Immature natural killer cell (primary cell): ENCODE measurements around the gene CLPSL1. TPM values are rescaled to one million over a fixed set of nuclear protein-coding genes. Genes with fewer than 3 reads are reported as not detected.

ENCODE experiments used
- DNase-seq, 3 donors: peaks; one replicate each; pipeline ENCODE4 v3.0.0; 2022; ENCODE audit warnings: mixed read lengths in 1 of 3
- H3K27ac Mint-ChIP-seq, 6 donors: one replicate each; pipeline ENCODE4 v1.8.0; 2020; ENCODE audit warnings: mixed read lengths in 6 of 6, mild to moderate bottlenecking in 5 of 6, inconsistent platforms in 4 of 6, moderate library complexity in 3 of 6
- H3K27me3 Mint-ChIP-seq, 3 donors: one replicate each; pipeline ENCODE4 v1.8.0; 2020 to 2021; ENCODE audit warnings: low read depth in 3 of 3, mild to moderate bottlenecking in 3 of 3, mixed read lengths in 3 of 3, moderate library complexity in 3 of 3, inconsistent platforms in 1 of 3
- H3K36me3 Mint-ChIP-seq, 3 donors: one replicate each; pipeline ENCODE4 v1.8.0; 2020; ENCODE audit warnings: mixed read lengths in 3 of 3, inconsistent platforms in 2 of 3, mild to moderate bottlenecking in 2 of 3
- H3K4me1 Mint-ChIP-seq, 2 donors: one replicate each; pipeline ENCODE4 v1.8.0; 2020; ENCODE audit warnings: inconsistent platforms in 2 of 2, mild to moderate bottlenecking in 2 of 2, mixed read lengths in 2 of 2, moderate library complexity in 1 of 2
- H3K4me3 Mint-ChIP-seq, 5 donors: one replicate each; pipeline ENCODE4 v1.8.0; 2020; ENCODE audit warnings: mild to moderate bottlenecking in 5 of 5, mixed read lengths in 5 of 5, inconsistent platforms in 3 of 5, moderate library complexity in 3 of 5
- H3K9me3 Mint-ChIP-seq, 6 donors: one replicate each; pipeline ENCODE4 v1.8.0; 2020; ENCODE audit warnings: mild to moderate bottlenecking in 6 of 6, mixed read lengths in 6 of 6, inconsistent platforms in 4 of 6, moderate library complexity in 3 of 6
- polyA plus RNA-seq, 3 donors: library from polyadenylated mRNA; unstranded; fragments of 300-500 nt; fragmentation: Illumina TruSeq; gene quantifications; one replicate each; pipeline ENCODE4 v1.2.3, GENCODE V29; 2021

Gene CLPSL1
- polyA plus RNA-seq, 3 donors from 2014 or later, result not detected

DNA sequence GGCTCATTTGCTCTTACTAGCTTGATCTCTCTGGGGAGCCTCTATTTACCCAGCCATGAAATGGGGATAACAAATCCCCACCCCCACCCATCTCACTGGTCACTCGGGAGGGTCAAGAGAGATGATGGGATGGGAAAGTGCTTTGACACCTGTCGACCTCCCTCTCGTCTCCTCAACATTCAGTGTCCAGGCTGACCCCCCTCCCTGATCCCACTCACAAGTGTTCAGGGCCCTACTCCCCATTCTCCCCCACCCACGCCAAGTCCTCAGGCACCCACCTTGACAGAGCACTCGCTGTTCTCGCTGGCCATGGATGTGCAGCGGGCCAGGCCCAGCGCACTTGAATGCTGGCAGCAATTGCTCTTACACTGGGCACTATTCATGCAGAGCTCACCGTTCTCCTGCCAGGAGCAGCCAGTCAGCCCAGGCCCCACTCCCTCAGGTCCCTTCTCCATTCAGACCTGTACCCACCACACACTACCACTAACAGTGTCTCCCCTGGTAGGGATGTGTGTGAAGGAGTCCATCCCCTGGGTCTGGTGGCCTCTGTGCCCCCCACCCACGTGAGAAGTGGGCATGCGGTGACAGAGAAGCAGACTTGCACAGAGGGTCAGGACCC is 14.7 kb downstream of the CLPSL1 start:
- Mint-ChIP-seq H3K4me1 (no peaks in the 10 kb centered on the region), H3K27ac (peak overlapping the region in 1 of 6 donors; percentile 30), H3K27me3 (peaks cover 6 to 16% (median 7%) of the 10 kb centered on the region in 3 donors), H3K4me3 (no peak overlapping the region), H3K9me3 (peaks cover 0 to 2% (median 0%) of the 10 kb centered on the region in 6 donors), H3K36me3 (no peaks in the 10 kb centered on the region)
- no peak for DNase-seq

DNA sequence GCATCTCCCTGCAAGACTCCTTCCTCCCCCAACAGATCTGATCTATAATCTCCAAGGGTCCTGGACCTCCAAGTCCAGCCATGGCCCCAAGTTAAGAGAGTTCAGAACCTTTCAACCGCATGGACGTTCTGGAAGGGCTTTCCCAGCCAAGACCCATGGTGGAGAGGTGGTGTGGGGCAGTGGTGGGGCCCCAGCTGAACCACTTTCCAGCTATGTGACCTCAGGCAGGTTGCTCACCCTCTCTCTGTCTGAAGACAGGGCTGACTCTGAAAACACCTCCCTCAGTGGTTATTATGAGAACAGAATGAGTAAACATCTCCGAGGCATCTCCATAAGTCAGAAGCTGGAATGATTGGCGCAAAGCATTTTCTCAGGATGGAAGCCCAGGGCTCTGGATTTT is 15.4 kb downstream of the CLPSL1 start:
- peaks cover 0 to 2% (median 0%) of the 10 kb centered on the region in 6 donors for H3K9me3 Mint-ChIP-seq
- no peak overlapping the region for H3K27ac Mint-ChIP-seq
- H3K4me1 Mint-ChIP-seq, result no peaks in the 10 kb centered on the region
- no peak for DNase-seq
- H3K4me3 Mint-ChIP-seq, result no peak overlapping the region
- H3K27me3 Mint-ChIP-seq, result peaks cover 7 to 9% (median 7%) of the 10 kb centered on the region in 3 donors
- H3K36me3 Mint-ChIP-seq, result no peaks in the 10 kb centered on the region

DNA sequence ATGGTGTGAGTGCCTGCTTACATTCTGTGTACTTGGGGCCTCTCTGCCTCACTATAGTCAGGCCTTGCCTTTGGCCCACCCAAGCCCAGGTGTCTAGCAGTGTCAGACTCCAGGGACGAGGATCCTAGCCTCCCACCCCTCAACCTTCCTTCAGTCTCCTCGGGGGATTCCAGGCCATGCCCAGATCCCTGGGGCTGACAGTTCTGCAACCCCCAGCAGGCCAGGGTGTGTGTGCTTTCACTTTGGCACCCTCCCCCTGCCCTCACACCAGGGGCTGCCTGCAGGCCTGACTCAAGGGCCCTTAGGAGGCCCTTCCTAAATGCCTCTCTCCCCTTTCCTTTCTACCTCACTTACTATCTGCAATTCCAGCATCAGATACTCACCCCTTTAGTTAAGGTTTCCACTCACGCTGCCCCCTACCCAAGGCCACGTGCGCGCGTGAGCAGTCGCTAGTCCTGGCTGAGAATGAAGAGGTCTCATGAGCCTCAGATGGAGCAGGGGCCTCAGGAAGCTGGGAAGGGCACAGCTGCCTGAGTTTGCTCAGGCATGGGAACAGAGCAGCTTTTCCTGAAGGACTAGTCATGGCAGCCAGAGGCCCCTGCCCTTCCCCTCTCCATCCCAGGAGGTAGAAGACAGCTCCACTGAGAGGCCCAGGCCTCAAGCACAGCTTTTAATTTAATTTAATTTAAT is 17.2 kb downstream of the CLPSL1 start:
- Mint-ChIP-seq H3K27me3 (peaks cover 7 to 9% (median 7%) of the 10 kb centered on the region in 3 donors), H3K4me1 (no peaks in the 10 kb centered on the region), H3K27ac (no peak overlapping the region), H3K36me3 (no peaks in the 10 kb centered on the region), H3K9me3 (peaks cover 0 to 2% (median 0%) of the 10 kb centered on the region in 6 donors), H3K4me3 (no peak overlapping the region)
- DNase-seq, result no peak

DNA sequence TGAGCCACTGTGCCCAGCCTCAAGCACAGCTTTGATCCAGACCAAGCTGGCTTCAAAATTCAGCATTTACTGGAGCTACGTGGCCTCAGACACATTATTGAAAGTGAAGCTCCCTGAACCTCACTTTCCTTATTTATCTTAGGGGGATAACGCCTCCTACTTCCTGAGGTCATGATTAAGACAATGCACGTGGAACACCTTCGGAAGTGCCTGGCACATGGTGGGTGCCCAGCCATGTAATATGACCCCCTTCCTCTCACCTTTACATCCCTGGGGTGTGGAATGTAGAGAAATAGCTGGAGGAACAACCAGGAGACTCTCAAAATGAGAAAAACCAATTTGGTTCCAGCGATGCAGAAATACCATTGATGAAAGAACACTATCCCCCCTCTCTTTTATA is 17.9 kb downstream of the CLPSL1 start:
- H3K27ac Mint-ChIP-seq, result no peak overlapping the region
- H3K4me1 Mint-ChIP-seq, result no peaks in the 10 kb centered on the region
- peaks cover 0 to 2% (median 0%) of the 10 kb centered on the region in 6 donors for H3K9me3 Mint-ChIP-seq
- DNase-seq, result no peak
- H3K27me3 Mint-ChIP-seq, result peaks cover 7 to 9% (median 7%) of the 10 kb centered on the region in 3 donors
- H3K36me3 Mint-ChIP-seq, result no peaks in the 10 kb centered on the region
- H3K4me3 Mint-ChIP-seq, result no peak overlapping the region

DNA sequence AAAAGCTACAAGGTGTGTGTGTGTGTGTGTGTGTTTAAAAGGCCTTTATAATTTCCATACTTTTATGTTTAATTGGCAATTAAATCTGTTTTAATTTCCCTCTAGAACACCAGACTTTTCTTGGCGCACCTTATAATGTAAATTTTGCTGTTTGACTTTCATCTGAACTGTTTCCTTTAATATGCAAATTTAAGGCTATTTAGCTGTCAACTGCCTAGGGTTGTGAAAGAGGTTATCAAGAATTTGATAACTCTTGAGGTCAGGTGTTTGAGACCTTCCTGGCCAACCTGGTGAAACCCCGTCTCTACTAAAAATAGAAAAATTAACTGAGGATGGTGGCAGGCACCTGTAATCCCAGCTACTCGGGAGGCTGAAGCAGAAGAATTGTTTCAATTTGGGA is 20.3 kb downstream of the CLPSL1 start:
- Mint-ChIP-seq H3K9me3 (no peaks in the 10 kb centered on the region), H3K4me3 (no peak overlapping the region), H3K27me3 (peaks cover 9 to 13% (median 10%) of the 10 kb centered on the region in 3 donors), H3K36me3 (no peaks in the 10 kb centered on the region), H3K4me1 (peaks cover 6 to 7% of the 10 kb centered on the region in 2 donors), H3K27ac (no peak overlapping the region)
- DNase-seq, result no peak

DNA sequence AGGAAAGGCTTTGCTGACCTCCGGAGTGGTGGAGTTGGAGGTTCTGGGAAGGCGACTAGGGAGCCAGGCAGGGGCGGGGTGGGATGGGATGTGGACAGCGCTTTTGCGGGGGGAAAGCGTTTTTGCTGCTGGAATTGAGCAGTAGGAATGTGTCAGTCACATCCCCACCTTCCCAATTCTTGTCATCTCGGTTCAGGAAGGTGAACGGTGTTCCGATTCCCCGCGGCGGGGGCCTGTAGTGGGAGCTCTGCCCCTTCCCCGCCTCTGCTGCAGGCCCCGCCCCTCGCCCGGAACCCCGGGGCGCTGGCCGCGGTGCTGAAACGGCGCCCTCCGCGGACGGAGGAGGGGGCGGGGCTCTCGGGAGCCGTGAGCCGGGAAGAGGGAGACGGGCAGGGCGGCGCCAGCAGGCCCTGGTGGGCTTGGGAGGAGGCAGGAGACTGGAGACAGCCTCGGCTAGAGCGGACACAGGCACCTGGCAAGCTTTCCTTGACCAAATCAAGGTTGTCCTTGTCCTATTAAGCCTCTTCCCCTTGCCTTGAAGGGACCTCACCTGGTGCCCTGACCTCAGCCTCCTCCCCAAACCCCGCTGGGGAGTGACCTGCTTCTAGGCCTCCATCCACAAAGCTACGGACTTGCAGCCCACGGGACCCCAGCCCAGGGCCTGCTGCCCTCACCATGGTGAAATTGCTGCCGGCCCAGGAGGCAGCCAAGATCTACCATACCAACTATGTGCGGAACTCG is 24.3 kb downstream of the CLPSL1 start, which contains the start of gene LHFPL5:
TSS of gene LHFPL5 (plus strand) at position 357 of the 741 bp plus-strand sequence. CDS start at position 676, 319 bp downstream.
- peak within 1 kb of the TSS in 2 of 5 donors; percentile 30 to 38 for H3K4me3 Mint-ChIP-seq
- peak; percentile 32 to 42 (median 38) for DNase-seq
- H3K27me3 Mint-ChIP-seq, result peaks cover 6 to 12% (median 8%) of the 10 kb centered on the region in 3 donors
- no peaks in the 10 kb centered on the region for H3K36me3 Mint-ChIP-seq
- no peak within 1 kb of the TSS for H3K27ac Mint-ChIP-seq
- peaks cover 6 to 7% of the 10 kb centered on the region in 2 donors for H3K4me1 Mint-ChIP-seq
- no peaks in the 10 kb centered on the region for H3K9me3 Mint-ChIP-seq

DNA sequence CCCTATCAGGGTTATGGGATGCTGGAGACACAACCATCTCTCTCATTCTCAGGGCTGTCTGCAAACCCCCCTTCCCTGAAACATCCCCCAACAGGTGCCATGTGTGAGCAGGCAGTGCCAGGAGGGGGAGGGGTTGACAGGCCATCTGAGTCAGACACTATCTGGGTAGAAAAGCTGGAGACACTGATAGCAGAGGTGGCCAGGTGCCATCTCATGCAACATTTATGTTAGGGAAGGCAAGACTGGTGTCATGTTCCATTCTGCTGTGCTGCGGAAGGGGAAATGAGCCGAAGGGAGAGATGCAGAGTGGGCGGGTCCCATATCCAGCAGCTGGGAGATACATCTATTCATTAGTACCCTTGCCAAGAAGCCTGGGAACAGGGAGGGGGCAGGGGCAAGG is 27.9 kb downstream of the CLPSL1 start:
- Mint-ChIP-seq H3K36me3 (no peaks in the 10 kb centered on the region), H3K27ac (no peak overlapping the region), H3K27me3 (peaks cover 5 to 12% (median 11%) of the 10 kb centered on the region in 3 donors), H3K4me1 (peaks cover 6 to 7% of the 10 kb centered on the region in 2 donors), H3K9me3 (no peaks in the 10 kb centered on the region), H3K4me3 (no peak overlapping the region)
- no peak for DNase-seq

DNA sequence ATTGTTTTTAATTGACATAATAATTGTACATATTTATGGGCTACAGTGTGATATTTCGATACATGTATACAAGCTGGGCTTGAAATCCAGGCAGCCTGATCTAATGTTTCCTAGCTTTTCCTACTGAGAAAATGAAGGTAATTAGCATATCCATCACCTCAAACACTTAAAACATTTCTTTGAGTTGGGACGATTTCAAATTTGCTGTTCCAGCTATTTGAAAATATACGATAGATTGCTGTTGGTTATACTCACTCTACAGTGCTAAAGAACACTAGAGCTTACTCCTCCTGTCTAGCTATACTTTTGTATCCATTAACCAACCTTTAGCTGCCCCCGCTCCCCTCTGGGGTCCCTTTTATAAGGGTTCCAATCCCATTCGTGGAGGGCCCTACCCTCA is 29.0 kb downstream of the CLPSL1 start:
- peaks cover 2 to 6% of the 10 kb centered on the region in 2 donors for H3K4me1 Mint-ChIP-seq
- no peak overlapping the region for H3K4me3 Mint-ChIP-seq
- H3K9me3 Mint-ChIP-seq, result no peaks in the 10 kb centered on the region
- H3K36me3 Mint-ChIP-seq, result no peaks in the 10 kb centered on the region
- no peak for DNase-seq
- no peak overlapping the region for H3K27ac Mint-ChIP-seq
- peaks cover 5 to 15% (median 10%) of the 10 kb centered on the region in 3 donors for H3K27me3 Mint-ChIP-seq

DNA sequence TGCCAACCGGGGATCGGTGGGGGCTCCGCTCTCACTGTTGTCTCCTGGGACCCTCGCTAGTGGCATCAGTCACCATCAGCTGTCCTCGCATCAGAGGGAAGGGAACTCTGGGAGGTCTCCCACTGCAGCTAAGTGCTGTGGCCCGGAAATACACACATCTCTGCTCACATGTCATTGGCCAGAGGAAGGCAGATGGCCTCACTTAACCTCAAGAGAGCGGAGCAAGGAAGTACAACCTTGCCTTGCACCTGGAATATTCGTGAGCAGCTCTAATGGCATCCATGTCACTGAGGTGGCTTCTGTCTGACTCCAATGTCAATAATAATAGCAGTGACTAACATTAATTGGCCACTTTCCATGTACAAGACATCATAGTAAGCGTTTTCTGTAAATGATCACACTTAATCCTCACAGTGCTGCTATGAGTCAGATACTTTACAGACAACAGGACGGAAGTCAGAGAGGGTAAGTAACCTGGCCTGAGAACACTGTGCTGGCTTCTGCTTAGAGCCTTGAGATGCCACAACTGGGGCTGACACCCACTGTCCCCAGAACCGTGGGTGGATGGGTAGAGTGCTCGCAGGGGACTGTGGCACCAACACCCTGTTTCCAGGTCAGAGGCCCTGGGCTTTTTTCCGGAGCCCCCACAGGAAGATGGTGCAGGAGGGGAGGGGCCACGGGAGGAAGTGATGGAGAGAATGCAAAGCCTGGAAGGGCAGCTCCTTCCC is 30.3 kb downstream of the CLPSL1 start:
- H3K36me3 Mint-ChIP-seq, result no peaks in the 10 kb centered on the region
- DNase-seq, result no peak
- H3K4me1 Mint-ChIP-seq, result no peaks in the 10 kb centered on the region
- H3K27ac Mint-ChIP-seq, result peak overlapping the region in 2 of 6 donors; percentile 60 to 66
- H3K9me3 Mint-ChIP-seq, result no peaks in the 10 kb centered on the region
- peaks cover 5 to 11% (median 10%) of the 10 kb centered on the region in 3 donors for H3K27me3 Mint-ChIP-seq
- H3K4me3 Mint-ChIP-seq, result no peak overlapping the region

DNA sequence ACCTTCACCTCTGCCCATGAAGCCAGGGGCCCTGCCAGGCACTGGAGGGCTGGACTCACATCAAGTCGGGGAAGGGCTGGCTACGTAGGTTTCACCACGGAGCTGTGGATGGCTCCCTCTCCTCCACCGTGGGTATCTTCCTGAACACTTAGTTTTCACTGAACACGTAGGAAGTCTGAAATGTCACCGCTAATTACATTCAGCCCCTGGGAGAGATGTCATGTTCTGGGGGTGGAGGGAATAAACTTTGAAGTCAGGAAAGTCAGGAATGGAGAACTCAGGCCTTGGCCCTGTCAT is 30.8 kb downstream of the CLPSL1 start:
- Mint-ChIP-seq H3K27ac (no peak overlapping the region), H3K4me1 (no peaks in the 10 kb centered on the region), H3K27me3 (peaks cover 5 to 8% (median 5%) of the 10 kb centered on the region in 3 donors), H3K9me3 (peaks cover 0 to 4% (median 0%) of the 10 kb centered on the region in 6 donors), H3K4me3 (no peak overlapping the region), H3K36me3 (peaks cover 0 to under 1% (median 0%) of the 10 kb centered on the region in 3 donors)
- DNase-seq, result no peak

DNA sequence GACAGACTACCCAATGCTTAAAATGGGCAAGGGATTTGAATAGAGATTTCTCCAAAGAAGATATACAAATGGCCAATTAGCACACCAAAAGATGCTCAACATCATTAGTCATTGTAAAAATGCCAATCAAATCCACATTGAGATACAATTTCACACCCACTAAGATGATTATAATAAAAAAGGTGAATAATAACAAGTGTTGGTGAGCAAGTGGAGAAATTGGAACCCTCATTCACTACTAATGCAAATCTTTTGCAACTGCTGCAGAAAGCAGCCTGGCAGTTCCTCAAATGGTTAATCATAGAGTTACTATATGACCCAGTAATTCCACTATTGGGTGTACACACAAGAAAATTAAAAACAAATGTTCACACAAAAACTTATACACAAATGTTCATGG is 36.7 kb downstream of the CLPSL1 start:
- Mint-ChIP-seq H3K4me1 (no peaks in the 10 kb centered on the region), H3K27ac (no peak overlapping the region), H3K36me3 (peaks cover 0 to 3% (median 0%) of the 10 kb centered on the region in 3 donors), H3K27me3 (peaks cover 3 to 9% (median 5%) of the 10 kb centered on the region in 3 donors), H3K9me3 (peaks cover 0 to 20% (median under 1%) of the 10 kb centered on the region in 6 donors), H3K4me3 (no peak overlapping the region)
- DNase-seq, result no peak

DNA sequence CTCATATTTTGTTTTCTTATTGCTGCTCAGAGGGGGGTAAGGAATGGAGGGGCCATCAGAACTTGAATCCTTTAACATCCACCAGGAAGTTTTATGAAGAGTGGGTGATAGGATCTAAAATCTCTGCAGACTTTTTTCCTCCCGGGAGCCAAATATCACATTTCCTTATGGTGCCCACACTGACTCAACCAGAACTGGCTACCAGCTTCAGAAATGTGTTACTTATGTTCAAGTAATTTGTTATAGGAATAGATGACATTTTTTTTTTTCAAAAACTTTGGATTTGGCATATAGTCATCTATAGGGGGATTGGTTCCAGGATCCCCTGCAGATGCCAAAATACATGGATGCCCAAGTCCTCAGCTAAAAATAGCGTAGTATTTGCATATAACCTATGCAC is 42.8 kb downstream of the CLPSL1 start:
- H3K9me3 Mint-ChIP-seq, result peaks cover 0 to 1% (median 0%) of the 10 kb centered on the region in 6 donors
- no peak overlapping the region for H3K27ac Mint-ChIP-seq
- H3K4me1 Mint-ChIP-seq, result no peaks in the 10 kb centered on the region
- peaks cover 0 to 4% (median 0%) of the 10 kb centered on the region in 3 donors for H3K27me3 Mint-ChIP-seq
- H3K36me3 Mint-ChIP-seq, result no peaks in the 10 kb centered on the region
- no peak for DNase-seq
- no peak overlapping the region for H3K4me3 Mint-ChIP-seq

DNA sequence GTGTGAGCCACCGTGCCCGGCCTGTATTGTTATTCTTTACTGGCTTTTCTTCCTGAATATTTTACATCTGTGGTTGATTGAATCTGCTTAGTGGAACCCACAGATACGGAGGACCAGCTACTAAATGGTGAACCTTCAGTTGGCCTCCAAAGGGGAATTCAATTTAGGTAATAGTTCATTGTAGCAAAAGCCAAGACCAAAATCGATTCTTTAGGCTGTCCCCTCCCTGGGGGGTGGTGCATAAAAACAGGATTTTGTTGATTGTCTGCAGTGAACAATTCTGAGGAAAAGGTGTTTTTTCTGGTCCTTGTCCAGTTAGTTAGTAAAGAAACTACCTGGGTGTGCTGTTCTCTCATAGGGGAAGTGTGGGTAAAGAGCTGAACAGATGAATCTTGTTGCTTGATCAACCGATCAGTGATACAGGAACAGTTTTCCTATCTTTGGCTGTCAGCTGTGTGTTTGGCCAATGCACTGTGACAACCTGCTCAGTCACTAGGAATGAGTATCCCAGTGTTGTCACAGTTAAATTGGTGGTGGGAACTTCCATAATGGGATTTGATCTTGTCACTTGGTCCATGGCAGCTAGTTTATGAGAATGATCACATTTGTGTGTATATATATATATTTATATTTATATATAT is 43.9 kb downstream of the CLPSL1 start:
- H3K36me3 Mint-ChIP-seq, result peaks cover 0 to 4% (median 0%) of the 10 kb centered on the region in 3 donors
- no peaks in the 10 kb centered on the region for H3K4me1 Mint-ChIP-seq
- no peak overlapping the region for H3K27ac Mint-ChIP-seq
- H3K9me3 Mint-ChIP-seq, result no peaks in the 10 kb centered on the region
- H3K27me3 Mint-ChIP-seq, result no peaks in the 10 kb centered on the region
- no peak for DNase-seq
- H3K4me3 Mint-ChIP-seq, result no peak overlapping the region
